ENCODE measurements around the gene LRRC72.
"Not testable (repeated sequence)": the region's sequence is repeated elsewhere in the genome, so short reads cannot be mapped to it uniquely, and the experiment has no call there.

LRRC72 gene

GRCh38 chr7:16509829-16510228 is 16.8 kb upstream of the LRRC72 start:
- TF ChIP-seq CTCF (IDR thresholded peaks at IDR 0.05; ENCODE audit: control insufficient read depth, extremely low read depth, insufficient read depth), result no peak
- H3K4me3 ChIP-seq (ENCODE audit: low read depth, low read length), result no peak overlapping the region
- no peak for DNase-seq (ENCODE audit: low read depth)

GRCh38 chr7:16511314-16511713 is 15.3 kb upstream of the LRRC72 start:
- TF ChIP-seq CTCF (IDR thresholded peaks at IDR 0.05; ENCODE audit: control insufficient read depth, extremely low read depth, insufficient read depth), result no peak
- no peak for DNase-seq (ENCODE audit: low read depth)
- H3K4me3 ChIP-seq (ENCODE audit: low read depth, low read length), result no peak overlapping the region

- no peak for TF ChIP-seq CTCF (IDR thresholded peaks at IDR 0.05; ENCODE audit: control insufficient read depth, extremely low read depth, insufficient read depth)
- DNase-seq (ENCODE audit: low read depth), result no peak
- H3K4me3 ChIP-seq (ENCODE audit: low read depth, low read length), result no peak overlapping the region
Measured at GRCh38 chr7:16512097-16512496, 14.5 kb upstream of the LRRC72 start.

GRCh38 chr7:16514271-16514670 is 12.4 kb upstream of the LRRC72 start:
- TF ChIP-seq CTCF (IDR thresholded peaks at IDR 0.05; ENCODE audit: control insufficient read depth, extremely low read depth, insufficient read depth), result no peak
- H3K4me3 ChIP-seq (ENCODE audit: low read depth, low read length), result no peak overlapping the region
- DNase-seq (ENCODE audit: low read depth), result no peak

- TF ChIP-seq CTCF (IDR thresholded peaks at IDR 0.05; ENCODE audit: control insufficient read depth, extremely low read depth, insufficient read depth), result no peak
- DNase-seq (ENCODE audit: low read depth), result no peak
- H3K4me3 ChIP-seq (ENCODE audit: low read depth, low read length), result no peak overlapping the region
Measured at GRCh38 chr7:16514729-16515128, 11.9 kb upstream of the LRRC72 start.

- no peak for TF ChIP-seq CTCF (IDR thresholded peaks at IDR 0.05; ENCODE audit: control insufficient read depth, extremely low read depth, insufficient read depth)
- DNase-seq (ENCODE audit: low read depth), result no peak
Measured at GRCh38 chr7:16515785-16516685, 10.6 kb upstream of the LRRC72 start.

GRCh38 chr7:16519985-16520384 is 6.6 kb upstream of the LRRC72 start:
- DNase-seq (ENCODE audit: low read depth), result not testable (repeated sequence)

More at GRCh38 chr7:16515785-16516685, 10.6 kb upstream of the LRRC72 start:
- H3K4me3 ChIP-seq (ENCODE audit: low read depth, low read length), result no peak overlapping the region

More at GRCh38 chr7:16519985-16520384, 6.6 kb upstream of the LRRC72 start:
- H3K4me3 ChIP-seq (ENCODE audit: low read depth, low read length), result not testable (repeated sequence)
